Astrocyte of the cerebellum (primary cell): ENCODE data around the gene RUNX2.
A peak's percentile ranks its signal among the peaks of the same experiment; 100 is the strongest.

Experiments used
- DNase-seq: peaks from one replicate; pipeline ENCODE4 v3.0.0-alpha.2; 2011; ENCODE audit warnings: low read depth
- H3K4me3 ChIP-seq: 2 replicates; pipeline ENCODE4 v1.5.1; 2011; ENCODE audit warnings: mild to moderate bottlenecking, low read depth, low read length, moderate library complexity
- in situ Hi-C: cut with HindIII; loops from 2 replicates; pipeline ENCODE4 v1.10.0; 2017; ENCODE audit warnings: low sequenced_read_pairs
- TF ChIP-seq, protein P1 (sequence below): IDR thresholded peaks from 2 replicates; pipeline ENCODE4 v1.5.1; 2012; ENCODE audit warnings: low read length, low read depth, moderate library complexity, mild to moderate bottlenecking; ENCODE audit errors: missing control alignments

RUNX2 gene

DNA sequence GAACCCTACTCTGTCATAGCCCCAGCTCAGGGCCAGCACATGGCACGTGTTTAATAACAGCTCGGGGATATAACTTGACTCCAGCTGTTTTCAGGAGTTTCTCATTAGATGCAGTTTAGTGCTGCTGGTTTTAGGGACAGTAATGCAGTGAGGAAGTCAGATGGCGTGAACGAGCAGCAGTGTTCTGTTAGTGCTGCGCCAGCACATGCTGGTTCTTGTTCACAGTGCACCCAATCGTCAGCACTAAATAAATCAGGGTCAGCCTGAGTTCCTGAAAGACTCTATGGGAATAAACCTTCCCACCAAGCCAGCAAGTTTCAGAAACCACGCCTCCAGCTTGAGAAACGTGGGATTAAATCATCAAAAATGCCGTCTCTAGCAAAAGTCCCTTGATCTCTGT, 285.5 kb downstream of the RUNX2 start:
- no peak overlapping the region for H3K4me3 ChIP-seq
- in situ Hi-C loops: no loop called here
- no peak for DNase-seq
- TF ChIP-seq, protein P1, sequence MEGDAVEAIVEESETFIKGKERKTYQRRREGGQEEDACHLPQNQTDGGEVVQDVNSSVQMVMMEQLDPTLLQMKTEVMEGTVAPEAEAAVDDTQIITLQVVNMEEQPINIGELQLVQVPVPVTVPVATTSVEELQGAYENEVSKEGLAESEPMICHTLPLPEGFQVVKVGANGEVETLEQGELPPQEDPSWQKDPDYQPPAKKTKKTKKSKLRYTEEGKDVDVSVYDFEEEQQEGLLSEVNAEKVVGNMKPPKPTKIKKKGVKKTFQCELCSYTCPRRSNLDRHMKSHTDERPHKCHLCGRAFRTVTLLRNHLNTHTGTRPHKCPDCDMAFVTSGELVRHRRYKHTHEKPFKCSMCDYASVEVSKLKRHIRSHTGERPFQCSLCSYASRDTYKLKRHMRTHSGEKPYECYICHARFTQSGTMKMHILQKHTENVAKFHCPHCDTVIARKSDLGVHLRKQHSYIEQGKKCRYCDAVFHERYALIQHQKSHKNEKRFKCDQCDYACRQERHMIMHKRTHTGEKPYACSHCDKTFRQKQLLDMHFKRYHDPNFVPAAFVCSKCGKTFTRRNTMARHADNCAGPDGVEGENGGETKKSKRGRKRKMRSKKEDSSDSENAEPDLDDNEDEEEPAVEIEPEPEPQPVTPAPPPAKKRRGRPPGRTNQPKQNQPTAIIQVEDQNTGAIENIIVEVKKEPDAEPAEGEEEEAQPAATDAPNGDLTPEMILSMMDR: no peak

DNA sequence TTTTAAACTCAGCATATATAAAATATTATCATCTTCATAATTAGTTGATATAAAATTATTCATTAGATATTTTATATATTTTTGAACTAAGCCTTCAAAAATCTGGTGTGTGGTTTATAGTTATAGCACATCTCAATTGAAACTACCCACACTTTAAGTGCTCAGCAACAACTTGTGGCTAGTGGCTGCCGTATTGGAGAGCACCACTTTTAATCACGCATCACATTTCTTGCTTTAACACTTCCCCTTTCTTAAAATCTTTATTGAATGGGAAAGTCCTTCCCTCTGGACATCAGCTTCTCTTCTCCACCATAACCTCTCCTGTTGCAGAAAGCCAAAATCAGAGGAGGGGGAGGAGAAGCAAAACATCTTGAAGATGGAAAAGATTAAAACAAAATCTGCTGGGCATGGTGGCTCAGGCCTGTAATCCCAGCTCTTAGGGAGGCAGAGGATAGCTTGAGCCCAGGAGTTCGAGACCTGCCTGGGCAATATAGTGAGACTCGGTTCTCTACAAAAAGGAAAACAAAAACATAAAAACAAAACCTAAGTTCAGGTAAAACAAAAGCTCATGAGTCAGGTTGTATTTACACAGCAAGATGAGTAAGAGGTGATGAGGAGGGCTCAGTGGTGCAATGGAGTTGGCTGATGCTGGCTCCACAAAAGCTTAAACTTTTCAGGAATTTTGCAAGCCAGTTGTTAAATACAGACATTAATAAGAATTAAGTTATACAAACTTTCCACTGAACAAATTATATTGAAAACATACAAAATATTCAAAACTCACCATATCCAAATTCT, 286.6 kb downstream of the RUNX2 start:
- in situ Hi-C loops: no loop called here
- H3K4me3 ChIP-seq: no peak overlapping the region
- TF ChIP-seq, protein P1: no peak
- no peak for DNase-seq

DNA sequence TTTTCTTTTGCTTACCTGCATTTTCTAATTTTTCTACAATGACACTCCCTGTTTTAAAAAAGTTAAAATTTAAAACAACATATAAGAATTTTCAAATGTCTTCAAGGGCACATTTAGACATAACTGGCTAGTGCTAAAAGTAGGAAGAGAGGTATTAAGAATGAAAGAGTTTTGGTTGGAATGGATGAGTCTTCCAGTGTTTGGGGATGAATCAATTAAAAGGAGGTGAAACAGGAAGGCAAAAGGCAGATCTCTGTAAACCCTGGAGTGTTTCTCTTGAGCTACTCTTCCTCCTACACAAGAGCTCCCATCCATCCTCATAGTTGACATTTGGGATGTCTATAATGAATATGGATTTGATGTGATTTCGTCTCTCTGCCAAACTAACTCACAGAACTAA, 288.1 kb downstream of the RUNX2 start:
- H3K4me3 ChIP-seq: no peak overlapping the region
- TF ChIP-seq, protein P1: no peak
- in situ Hi-C loops: no loop called here
- DNase-seq: no peak

DNA sequence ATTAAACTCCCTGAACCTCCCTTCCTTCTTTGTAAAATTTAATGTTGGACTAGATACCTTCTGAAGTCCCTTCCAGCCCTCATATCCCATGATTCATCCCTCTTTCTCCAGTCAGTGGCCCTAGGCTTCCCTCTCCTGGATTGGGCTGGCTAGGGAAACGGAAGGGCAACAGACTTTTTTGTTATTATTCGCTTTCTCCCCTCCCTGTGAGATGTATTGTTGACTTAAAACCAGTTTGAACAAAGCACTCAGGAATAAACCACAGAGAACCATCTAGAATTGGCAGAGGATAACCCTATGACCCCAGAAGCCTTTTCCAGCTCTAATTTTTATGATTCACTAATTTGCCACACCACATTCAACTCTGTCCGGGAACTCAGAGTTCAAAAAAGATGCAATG, 289.3 kb downstream of the RUNX2 start:
- H3K4me3 ChIP-seq: no peak overlapping the region
- in situ Hi-C loops: no loop called here
- TF ChIP-seq, protein P1: peak; percentile 54
- peak; percentile 61 for DNase-seq

DNA sequence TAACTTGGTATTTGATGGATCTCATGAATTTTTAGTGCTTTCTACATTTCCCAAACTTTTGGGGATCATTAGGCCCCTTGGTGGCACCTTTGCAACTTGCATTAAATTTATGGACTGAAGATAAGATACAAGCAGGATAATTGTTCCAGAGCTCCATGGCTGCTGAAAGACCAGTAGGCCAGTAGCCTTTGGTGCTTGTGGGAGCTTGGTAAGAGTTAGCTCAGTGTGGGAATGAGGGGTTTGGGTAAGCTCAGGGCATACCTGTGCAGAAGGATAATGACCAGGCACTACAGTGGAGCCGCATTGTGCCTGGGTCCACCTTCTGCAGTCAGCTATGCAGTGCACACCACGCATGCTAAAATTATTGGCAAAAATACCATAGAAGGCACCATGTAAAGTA, 290.1 kb downstream of the RUNX2 start:
- TF ChIP-seq, protein P1: no peak
- H3K4me3 ChIP-seq: no peak overlapping the region
- in situ Hi-C loops: no loop called here
- no peak for DNase-seq

DNA sequence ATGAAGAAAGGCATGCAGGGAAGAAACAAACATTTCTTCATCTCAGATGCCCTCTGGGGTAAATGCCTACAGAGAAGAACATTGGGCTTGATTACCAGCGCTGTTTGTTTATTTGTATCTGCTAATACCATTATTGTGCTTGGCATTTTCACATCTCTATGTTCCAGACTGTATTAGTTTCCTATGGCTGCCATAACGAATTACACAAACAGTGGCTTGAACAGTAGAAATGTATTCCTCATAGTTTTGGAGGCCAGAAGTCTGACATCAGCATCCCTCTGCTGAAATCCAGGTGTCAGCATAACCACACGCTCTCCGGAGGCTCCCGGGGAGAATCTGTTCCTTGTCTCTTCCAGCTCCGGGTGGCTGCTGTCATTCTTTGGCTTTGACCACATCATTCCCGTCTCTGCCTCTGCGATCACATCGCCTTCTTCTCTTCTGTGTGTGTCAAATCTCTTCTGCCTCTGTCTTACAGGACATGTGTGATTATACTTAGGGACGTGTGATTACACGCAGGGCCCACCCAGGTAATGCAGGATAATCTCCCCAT, 291.2 kb downstream of the RUNX2 start:
- no peak overlapping the region for H3K4me3 ChIP-seq
- in situ Hi-C loops: no loop called here
- TF ChIP-seq, protein P1: no peak
- no peak for DNase-seq
